HepG2 (cell line): ENCODE measurements around the gene PDE4D.

Source experiments
- HNRNPUL1 ChIP-seq: fragments of 200-400 bp; formaldehyde crosslinking; IDR thresholded peaks from 2 replicates; pipeline ENCODE4 v1.6.1; 2017; ENCODE audit warnings: low read depth, mild to moderate bottlenecking, low read length, moderate library complexity
- JUND ChIP-seq: sonication (generic); formaldehyde crosslinking; IDR thresholded peaks from 2 replicates; pipeline ENCODE4 v1.8.0; 2022; ENCODE audit warnings: mild to moderate bottlenecking, missing genetic modification reagents
- LCORL ChIP-seq, 2 experiments: fragments of 450-650 bp in 1 of 2; sonication (generic) in 1 of 2; formaldehyde crosslinking in 1 of 2; IDR thresholded peaks; 2 replicates each; pipeline versions ENCODE4 v1.5.0 to v1.6.1; 2017 to 2020; ENCODE audit warnings: antibody characterized with exemption in 1 of 2, missing genetic modification reagents in 1 of 2
- RBFOX2 ChIP-seq: fragments of 200-400 bp; formaldehyde crosslinking; IDR thresholded peaks from 2 replicates; pipeline ENCODE4 v1.6.1; 2017; ENCODE audit warnings: low read depth, mild to moderate bottlenecking, low read length
- ZBTB4 ChIP-seq: sonication (generic); formaldehyde crosslinking; IDR thresholded peaks from 2 replicates; pipeline ENCODE4 v1.4.0; 2020; ENCODE audit warnings: missing genetic modification reagents, mild to moderate bottlenecking, borderline replicate concordance
- ZNF33B ChIP-seq: sonication (generic); formaldehyde crosslinking; IDR thresholded peaks from 2 replicates; pipeline ENCODE4 v1.5.1; 2020; ENCODE audit warnings: mild to moderate bottlenecking, missing genetic modification reagents
- ZNF496 ChIP-seq: sonication (generic); formaldehyde crosslinking; IDR thresholded peaks from 2 replicates; pipeline ENCODE4 v1.8.1; 2023; ENCODE audit warnings: mild to moderate bottlenecking, moderate library complexity, missing genetic modification reagents; ENCODE audit not compliant: insufficient replicate concordance
- ZNF780A ChIP-seq: sonication (generic); formaldehyde crosslinking; IDR thresholded peaks from 2 replicates; pipeline ENCODE4 v1.8.0; 2022; ENCODE audit warnings: mild to moderate bottlenecking, missing genetic modification reagents, moderate library complexity
- TF ChIP-seq, protein P1 (sequence below): sonication (generic); formaldehyde crosslinking; IDR thresholded peaks from 2 replicates; pipeline ENCODE4 v1.5.0; 2020; ENCODE audit warnings: mild to moderate bottlenecking, missing genetic modification reagents, moderate library complexity
- TF ChIP-seq, protein P2 (sequence below): sonication (generic); formaldehyde crosslinking; IDR thresholded peaks from 2 replicates; pipeline ENCODE4 v1.4.0; 2020; ENCODE audit warnings: low read depth, missing genetic modification reagents

DNA sequence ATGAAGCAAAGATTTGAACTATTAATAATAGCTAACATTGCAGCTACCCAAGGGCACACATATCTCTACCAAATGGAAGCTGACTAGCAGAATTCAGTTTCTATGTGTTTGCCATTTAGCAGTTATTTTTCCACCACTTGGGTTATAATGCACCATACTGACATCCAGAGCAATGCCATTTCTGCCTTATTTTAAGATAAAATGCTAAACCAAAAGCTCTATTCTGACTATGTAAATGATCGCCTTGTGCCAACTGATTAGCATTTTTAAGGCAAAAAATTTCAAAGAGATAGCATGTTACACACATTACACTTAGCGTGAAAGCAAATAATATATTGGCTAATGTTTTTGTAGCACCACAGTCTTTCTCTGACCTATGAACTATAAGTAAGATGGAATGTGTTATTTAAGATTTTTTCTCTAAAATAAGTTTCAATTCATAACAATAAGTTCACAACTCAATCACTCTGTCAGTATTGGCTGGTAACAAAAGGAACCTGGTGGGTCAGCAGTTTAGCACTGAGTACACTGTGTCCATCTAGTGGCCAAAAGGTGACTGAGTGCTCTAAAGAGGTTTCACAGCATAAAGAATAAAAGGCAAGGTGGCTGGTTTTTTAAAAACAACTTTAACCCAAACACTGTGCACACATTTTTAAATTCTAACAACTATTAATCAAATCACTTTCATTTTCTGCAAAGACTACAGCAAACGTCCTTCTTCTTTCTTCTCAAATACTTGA lies 443.5 kb downstream of the PDE4D start:
- TF ChIP-seq ZNF496 (no peak), JUND (CRISPR knock-in tag) (no peak), ZNF33B (no peak), LCORL (IDR thresholded peaks at IDR 0.05) (no peak), LCORL (CRISPR knock-in tag; IDR thresholded peaks at IDR 0.05) (no peak), RBFOX2 (no peak), ZNF780A (CRISPR knock-in tag) (no peak), HNRNPUL1 (no peak), ZBTB4 (CRISPR knock-in tag) (no peak)
- TF ChIP-seq, protein P1, sequence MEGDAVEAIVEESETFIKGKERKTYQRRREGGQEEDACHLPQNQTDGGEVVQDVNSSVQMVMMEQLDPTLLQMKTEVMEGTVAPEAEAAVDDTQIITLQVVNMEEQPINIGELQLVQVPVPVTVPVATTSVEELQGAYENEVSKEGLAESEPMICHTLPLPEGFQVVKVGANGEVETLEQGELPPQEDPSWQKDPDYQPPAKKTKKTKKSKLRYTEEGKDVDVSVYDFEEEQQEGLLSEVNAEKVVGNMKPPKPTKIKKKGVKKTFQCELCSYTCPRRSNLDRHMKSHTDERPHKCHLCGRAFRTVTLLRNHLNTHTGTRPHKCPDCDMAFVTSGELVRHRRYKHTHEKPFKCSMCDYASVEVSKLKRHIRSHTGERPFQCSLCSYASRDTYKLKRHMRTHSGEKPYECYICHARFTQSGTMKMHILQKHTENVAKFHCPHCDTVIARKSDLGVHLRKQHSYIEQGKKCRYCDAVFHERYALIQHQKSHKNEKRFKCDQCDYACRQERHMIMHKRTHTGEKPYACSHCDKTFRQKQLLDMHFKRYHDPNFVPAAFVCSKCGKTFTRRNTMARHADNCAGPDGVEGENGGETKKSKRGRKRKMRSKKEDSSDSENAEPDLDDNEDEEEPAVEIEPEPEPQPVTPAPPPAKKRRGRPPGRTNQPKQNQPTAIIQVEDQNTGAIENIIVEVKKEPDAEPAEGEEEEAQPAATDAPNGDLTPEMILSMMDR (CRISPR knock-in tag): no peak
- TF ChIP-seq, protein P2, sequence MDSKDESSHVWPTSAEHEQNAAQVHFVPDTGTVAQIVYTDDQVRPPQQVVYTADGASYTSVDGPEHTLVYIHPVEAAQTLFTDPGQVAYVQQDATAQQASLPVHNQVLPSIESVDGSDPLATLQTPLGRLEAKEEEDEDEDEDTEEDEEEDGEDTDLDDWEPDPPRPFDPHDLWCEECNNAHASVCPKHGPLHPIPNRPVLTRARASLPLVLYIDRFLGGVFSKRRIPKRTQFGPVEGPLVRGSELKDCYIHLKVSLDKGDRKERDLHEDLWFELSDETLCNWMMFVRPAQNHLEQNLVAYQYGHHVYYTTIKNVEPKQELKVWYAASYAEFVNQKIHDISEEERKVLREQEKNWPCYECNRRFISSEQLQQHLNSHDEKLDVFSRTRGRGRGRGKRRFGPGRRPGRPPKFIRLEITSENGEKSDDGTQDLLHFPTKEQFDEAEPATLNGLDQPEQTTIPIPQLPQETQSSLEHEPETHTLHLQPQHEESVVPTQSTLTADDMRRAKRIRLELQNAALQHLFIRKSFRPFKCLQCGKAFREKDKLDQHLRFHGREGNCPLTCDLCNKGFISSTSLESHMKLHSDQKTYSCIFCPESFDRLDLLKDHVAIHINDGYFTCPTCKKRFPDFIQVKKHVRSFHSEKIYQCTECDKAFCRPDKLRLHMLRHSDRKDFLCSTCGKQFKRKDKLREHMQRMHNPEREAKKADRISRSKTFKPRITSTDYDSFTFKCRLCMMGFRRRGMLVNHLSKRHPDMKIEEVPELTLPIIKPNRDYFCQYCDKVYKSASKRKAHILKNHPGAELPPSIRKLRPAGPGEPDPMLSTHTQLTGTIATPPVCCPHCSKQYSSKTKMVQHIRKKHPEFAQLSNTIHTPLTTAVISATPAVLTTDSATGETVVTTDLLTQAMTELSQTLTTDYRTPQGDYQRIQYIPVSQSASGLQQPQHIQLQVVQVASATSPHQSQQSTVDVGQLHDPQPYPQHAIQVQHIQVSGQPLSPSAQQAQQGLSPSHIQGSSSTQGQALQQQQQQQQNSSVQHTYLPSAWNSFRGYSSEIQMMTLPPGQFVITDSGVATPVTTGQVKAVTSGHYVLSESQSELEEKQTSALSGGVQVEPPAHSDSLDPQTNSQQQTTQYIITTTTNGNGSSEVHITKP (CRISPR knock-in tag): no peak
